ENCODE measurements around the gene CHIC1. TPM values are rescaled to one million over a fixed set of nuclear protein-coding genes. Genes with fewer than 3 reads are reported as not detected.
"Not testable (repeated sequence)": the region's sequence is repeated elsewhere in the genome, so short reads cannot be mapped to it uniquely, and the experiment has no call there.

CHIC1 gene
- polyA plus RNA-seq, 2 of the 4 experiments (the other 2 are of a cell fraction): 7.8 to 13.7 TPM

- DNase-seq (ENCODE audit: low read depth in 1 of 2, low spot score in 1 of 2) (no peak), FAIRE-seq (no peak), ATAC-seq (no peak)
- Histone ChIP-seq H3K4me1 (no peaks in the 10 kb centered on the region), H3K4me2 (no peak overlapping the region), H3K9me3 (peaks cover 5% of the 10 kb centered on the region; the same call in 2 of the 3 replicates), H3K4me3 (no peak overlapping the region), H3K27ac (no peak overlapping the region)
- POLR2A ChIA-PET: no interaction called here
- TF ChIP-seq CBX2 (IDR thresholded peaks at IDR 0.05; ENCODE audit: borderline replicate concordance, low read depth) (no peak), BHLHE40 (IDR thresholded peaks at IDR 0.05; ENCODE audit: low read depth, low read length) (no peak), EHF (CRISPR knock-in tag; IDR thresholded peaks at IDR 0.05) (no peak), CEBPB (IDR thresholded peaks at IDR 0.05) (no peak), NFE2L2 (conservative IDR thresholded peaks at IDR 0.05; ENCODE audit: low read length) (no peak), ZSCAN20 (CRISPR knock-in tag; IDR thresholded peaks at IDR 0.05) (no peak), NR3C1 (IDR thresholded peaks at IDR 0.05) (no peak), RCOR1 (IDR thresholded peaks at IDR 0.05; ENCODE audit: low read depth, low read length) (no peak), JUN (IDR thresholded peaks at IDR 0.05) (no peak), CHD4 (IDR thresholded peaks at IDR 0.05; ENCODE audit: borderline replicate concordance) (no peak)
- TF ChIP-seq, protein P1, sequence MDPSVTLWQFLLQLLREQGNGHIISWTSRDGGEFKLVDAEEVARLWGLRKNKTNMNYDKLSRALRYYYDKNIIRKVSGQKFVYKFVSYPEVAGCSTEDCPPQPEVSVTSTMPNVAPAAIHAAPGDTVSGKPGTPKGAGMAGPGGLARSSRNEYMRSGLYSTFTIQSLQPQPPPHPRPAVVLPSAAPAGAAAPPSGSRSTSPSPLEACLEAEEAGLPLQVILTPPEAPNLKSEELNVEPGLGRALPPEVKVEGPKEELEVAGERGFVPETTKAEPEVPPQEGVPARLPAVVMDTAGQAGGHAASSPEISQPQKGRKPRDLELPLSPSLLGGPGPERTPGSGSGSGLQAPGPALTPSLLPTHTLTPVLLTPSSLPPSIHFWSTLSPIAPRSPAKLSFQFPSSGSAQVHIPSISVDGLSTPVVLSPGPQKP (IDR thresholded peaks at IDR 0.05; ENCODE audit: low read depth, low read length): no peak
- TF ChIP-seq, protein P2, sequence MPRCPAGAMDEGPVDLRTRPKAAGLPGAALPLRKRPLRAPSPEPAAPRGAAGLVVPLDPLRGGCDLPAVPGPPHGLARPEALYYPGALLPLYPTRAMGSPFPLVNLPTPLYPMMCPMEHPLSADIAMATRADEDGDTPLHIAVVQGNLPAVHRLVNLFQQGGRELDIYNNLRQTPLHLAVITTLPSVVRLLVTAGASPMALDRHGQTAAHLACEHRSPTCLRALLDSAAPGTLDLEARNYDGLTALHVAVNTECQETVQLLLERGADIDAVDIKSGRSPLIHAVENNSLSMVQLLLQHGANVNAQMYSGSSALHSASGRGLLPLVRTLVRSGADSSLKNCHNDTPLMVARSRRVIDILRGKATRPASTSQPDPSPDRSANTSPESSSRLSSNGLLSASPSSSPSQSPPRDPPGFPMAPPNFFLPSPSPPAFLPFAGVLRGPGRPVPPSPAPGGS (IDR thresholded peaks at IDR 0.05): no peak
- no CpG with 5 or more reads among the region's 5 CpGs for WGBS (ENCODE audit: missing lambda C conversion rate)
- CTCF ChIA-PET: no interaction called here
These were observed 105.8 kb downstream of the CHIC1 start for GRCh38 chrX:73668779-73669178.

DNA sequence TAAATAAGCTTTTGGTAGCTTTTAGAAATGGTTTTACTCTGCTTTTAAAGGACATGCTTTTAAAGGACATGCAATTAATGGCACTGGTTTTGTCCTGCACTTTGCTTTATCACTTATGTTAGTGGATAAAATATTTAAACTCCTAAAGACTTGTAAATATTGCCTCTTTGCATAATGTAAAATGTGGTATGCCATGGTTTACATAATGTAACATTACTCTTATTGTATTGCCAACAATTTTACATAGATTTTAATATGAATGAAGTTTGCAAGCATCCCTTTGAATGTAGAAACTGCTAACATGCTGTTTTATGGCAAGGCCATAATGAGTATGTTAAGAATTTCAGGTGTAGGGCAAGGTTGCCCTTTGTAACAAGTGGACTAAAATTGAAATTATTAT lies 118.4 kb downstream of the CHIC1 start:
- H3K4me1 ChIP-seq: no peaks in the 10 kb centered on the region
- H3K9me3 ChIP-seq: no peaks in the 10 kb centered on the region
- ChIA-PET POLR2A (no interaction called here), CTCF (no interaction called here)
- no peak overlapping the region for H3K27ac ChIP-seq
- DNase-seq (ENCODE audit: low read depth in 1 of 2, low spot score in 1 of 2): no peak
- TF ChIP-seq RCOR1 (IDR thresholded peaks at IDR 0.05; ENCODE audit: low read depth, low read length) (no peak), CBX2 (IDR thresholded peaks at IDR 0.05; ENCODE audit: borderline replicate concordance, low read depth) (no peak)
- no peak overlapping the region for H3K4me3 ChIP-seq
- no peak for FAIRE-seq
- no peak for ATAC-seq
- H3K4me2 ChIP-seq: no peak overlapping the region

- Histone ChIP-seq H3K4me2 (no peak overlapping the region), H3K27ac (no peak overlapping the region), H3K4me1 (no peaks in the 10 kb centered on the region), H3K9me3 (no peaks in the 10 kb centered on the region), H3K4me3 (no peak overlapping the region)
- ChIA-PET CTCF (no interaction called here), POLR2A (no interaction called here)
- ATAC-seq: no peak
- 90% methylated on average over 3 of the region's 3 CpGs for WGBS (ENCODE audit: missing lambda C conversion rate)
- no peak for DNase-seq (ENCODE audit: low read depth in 1 of 2, low spot score in 1 of 2)
- TF ChIP-seq, protein P3, sequence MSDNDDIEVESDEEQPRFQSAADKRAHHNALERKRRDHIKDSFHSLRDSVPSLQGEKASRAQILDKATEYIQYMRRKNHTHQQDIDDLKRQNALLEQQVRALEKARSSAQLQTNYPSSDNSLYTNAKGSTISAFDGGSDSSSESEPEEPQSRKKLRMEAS (IDR thresholded peaks at IDR 0.05): no peak
- no peak for TF ChIP-seq EHF (CRISPR knock-in tag; IDR thresholded peaks at IDR 0.05)
- TF ChIP-seq, protein P4, sequence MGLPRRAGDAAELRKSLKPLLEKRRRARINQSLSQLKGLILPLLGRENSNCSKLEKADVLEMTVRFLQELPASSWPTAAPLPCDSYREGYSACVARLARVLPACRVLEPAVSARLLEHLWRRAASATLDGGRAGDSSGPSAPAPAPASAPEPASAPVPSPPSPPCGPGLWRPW (IDR thresholded peaks at IDR 0.05): no peak
- TF ChIP-seq POLR2A (IDR thresholded peaks at IDR 0.05; ENCODE audit: low read length): no peak
- no peak for TF ChIP-seq FOSL2 (IDR thresholded peaks at IDR 0.05)
- TF ChIP-seq FOSL2 (CRISPR knock-in tag; IDR thresholded peaks at IDR 0.05): no peak
- no peak for TF ChIP-seq HOXB13 (CRISPR knock-in tag; IDR thresholded peaks at IDR 0.05; ENCODE audit: low read depth)
- TF ChIP-seq CHD4 (IDR thresholded peaks at IDR 0.05; ENCODE audit: borderline replicate concordance): no peak
- no peak for TF ChIP-seq CTCF (IDR thresholded peaks at IDR 0.05)
- TF ChIP-seq MAZ (IDR thresholded peaks at IDR 0.05; ENCODE audit: borderline replicate concordance, low read depth, low read length): no peak
- TF ChIP-seq ESRRA (IDR thresholded peaks at IDR 0.05; ENCODE audit: borderline replicate concordance, low read length): no peak
- no peak for TF ChIP-seq BHLHE40 (IDR thresholded peaks at IDR 0.05; ENCODE audit: low read depth, low read length)
- no peak for TF ChIP-seq USF2 (IDR thresholded peaks at IDR 0.05)
- no peak for TF ChIP-seq KDM1A (IDR thresholded peaks at IDR 0.05; ENCODE audit: low read depth)
- TF ChIP-seq, protein P2 (IDR thresholded peaks at IDR 0.05): no peak
- no peak for TF ChIP-seq HOXA7 (CRISPR knock-in tag; IDR thresholded peaks at IDR 0.05)
- TF ChIP-seq SMC3 (IDR thresholded peaks at IDR 0.05): no peak
- no peak for FAIRE-seq
These were observed 120.4 kb downstream of the CHIC1 start for GRCh38 chrX:73683236-73683859.

DNA sequence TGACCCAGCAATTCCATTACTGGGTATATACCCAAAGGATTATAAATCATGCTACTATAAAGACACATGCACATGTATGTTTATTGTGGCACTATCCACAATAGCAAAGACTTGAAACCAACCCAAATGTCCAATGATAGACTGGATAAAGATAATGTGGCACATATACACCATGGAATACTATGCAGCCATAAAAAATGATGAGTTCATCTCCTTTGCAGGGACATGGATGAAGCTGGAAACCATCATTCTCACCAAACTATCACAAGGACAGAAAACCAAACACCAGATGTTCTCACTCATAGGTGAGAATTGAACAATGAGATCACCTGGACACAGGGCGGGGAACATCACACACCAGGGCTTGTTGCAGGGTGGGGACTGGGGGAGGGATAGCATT lies 144.0 kb downstream of the CHIC1 start:
- H3K4me3 ChIP-seq; FAIRE-seq; H3K4me1 ChIP-seq; CTCF ChIA-PET; ATAC-seq; H3K4me2 ChIP-seq; POLR2A ChIA-PET; H3K27ac ChIP-seq; H3K9me3 ChIP-seq; DNase-seq (ENCODE audit: low read depth in 1 of 2, low spot score in 1 of 2): not testable (repeated sequence)
- WGBS (ENCODE audit: missing lambda C conversion rate): 10% methylated on average over 1 of the region's 1 CpG

Measured in A549 (cell line).